Type B pancreatic cell (in vitro differentiated cells): ENCODE measurements around the gene TAGLN3. TPM values are rescaled to one million over a fixed set of nuclear protein-coding genes. Genes with fewer than 3 reads are reported as not detected.

ENCODE experiments used
- DNase-seq: peaks from one replicate; pipeline ENCODE4 v3.0.0; 2021; ENCODE audit warnings: mixed read lengths; ENCODE audit not compliant: unreplicated experiment; ENCODE audit errors: extremely low spot score
- H3K27ac Mint-ChIP-seq: 2 replicates; pipeline ENCODE4 v1.8.0; 2021; ENCODE audit warnings: mild to moderate bottlenecking, mixed read lengths
- H3K27me3 Mint-ChIP-seq: 2 replicates; pipeline ENCODE4 v1.8.0; 2021; ENCODE audit warnings: mixed read lengths
- H3K36me3 Mint-ChIP-seq: 2 replicates; pipeline ENCODE4 v1.8.0; 2021; ENCODE audit warnings: mixed read lengths
- H3K4me1 Mint-ChIP-seq: one replicate; pipeline ENCODE4 v1.8.0; 2021; ENCODE audit warnings: mixed read lengths; ENCODE audit not compliant: unreplicated experiment
- H3K4me3 Mint-ChIP-seq: 2 replicates; pipeline ENCODE4 v1.8.0; 2021; ENCODE audit warnings: mild to moderate bottlenecking, mixed read lengths
- H3K9me3 Mint-ChIP-seq: 2 replicates; pipeline ENCODE4 v1.8.0; 2021; ENCODE audit warnings: mixed read lengths
- total RNA-seq: library from RNA; stranded (reverse); gene quantifications from 2 replicates; pipeline ENCODE4 v1.2.1, GENCODE V29; 2021; ENCODE audit warnings: low replicate concordance
- TF ChIP-seq, protein P1 (sequence below): fragments of 200-600 bp; sonication (generic); conservative IDR thresholded peaks from 2 replicates; pipeline ENCODE4 v1.5.0; 2021; ENCODE audit warnings: antibody characterized with exemption, mild to moderate bottlenecking

TAGLN3 gene
- total RNA-seq, 1 donor from 2014 or later, result 14.8 TPM

DNA sequence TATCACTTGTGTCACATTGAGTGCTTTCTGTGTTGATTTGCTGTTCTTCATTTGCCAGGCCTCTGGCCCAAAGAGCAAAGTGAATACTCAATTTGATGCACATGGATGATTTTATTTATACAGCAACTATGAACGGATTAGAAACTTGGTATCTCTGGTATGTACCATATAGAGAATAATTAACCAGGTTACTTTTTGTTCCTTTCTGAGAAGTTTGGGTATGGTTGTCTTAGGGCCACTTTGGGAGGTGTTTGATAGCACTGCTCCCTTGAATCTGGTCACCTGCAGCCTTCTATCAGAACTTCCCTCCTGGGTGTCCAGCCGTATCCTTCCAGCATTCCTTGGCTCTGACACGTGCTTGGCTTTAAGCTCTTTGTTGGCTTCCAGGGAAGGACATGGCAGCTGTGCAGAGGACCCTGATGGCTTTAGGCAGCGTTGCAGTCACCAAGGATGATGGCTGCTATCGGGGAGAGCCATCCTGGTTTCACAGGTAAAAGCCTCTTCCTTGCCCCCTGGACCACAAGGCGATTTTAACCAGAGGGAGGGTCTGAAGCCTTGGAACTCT lies 12.7 kb downstream of the TAGLN3 start:
- H3K27ac Mint-ChIP-seq, result no peak overlapping the region

DNA sequence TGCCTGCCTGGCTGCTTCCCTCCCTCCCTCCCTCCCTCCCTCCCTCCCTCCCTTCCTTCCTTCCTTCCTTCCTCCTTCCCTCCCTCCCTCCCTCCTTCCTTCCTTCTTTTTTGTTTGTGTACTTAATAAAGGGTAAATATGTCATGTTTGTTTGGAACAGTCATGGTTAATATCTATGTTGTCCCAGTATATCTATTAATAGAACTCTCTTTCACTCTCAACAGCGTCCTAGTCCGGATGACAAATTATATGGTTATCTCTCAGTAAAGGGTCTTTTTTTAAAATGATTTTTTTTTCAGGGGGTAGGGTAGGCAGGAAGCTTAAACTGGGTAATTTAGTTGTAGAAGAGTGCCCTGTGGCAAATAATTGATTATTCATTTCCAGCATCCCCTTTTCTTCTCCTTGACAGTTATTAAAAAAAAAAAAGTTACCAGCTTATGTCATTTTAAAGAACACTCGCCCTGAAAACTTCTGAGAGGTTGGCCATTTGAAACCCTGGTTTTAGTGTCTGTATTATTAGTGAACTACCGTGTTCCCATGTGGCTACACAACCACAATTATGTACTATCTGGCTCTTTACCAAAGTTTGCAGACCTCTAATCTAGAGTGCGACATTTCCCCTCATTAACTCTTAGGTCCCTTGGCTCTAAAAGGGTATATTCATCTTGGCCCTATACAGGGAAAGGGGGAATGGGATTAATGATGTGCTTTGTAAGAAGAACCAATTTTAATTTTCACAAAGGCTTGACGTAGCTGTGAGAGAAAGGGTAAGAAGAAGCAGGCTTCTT lies 13.7 kb downstream of the TAGLN3 start:
- TF ChIP-seq, protein P1, sequence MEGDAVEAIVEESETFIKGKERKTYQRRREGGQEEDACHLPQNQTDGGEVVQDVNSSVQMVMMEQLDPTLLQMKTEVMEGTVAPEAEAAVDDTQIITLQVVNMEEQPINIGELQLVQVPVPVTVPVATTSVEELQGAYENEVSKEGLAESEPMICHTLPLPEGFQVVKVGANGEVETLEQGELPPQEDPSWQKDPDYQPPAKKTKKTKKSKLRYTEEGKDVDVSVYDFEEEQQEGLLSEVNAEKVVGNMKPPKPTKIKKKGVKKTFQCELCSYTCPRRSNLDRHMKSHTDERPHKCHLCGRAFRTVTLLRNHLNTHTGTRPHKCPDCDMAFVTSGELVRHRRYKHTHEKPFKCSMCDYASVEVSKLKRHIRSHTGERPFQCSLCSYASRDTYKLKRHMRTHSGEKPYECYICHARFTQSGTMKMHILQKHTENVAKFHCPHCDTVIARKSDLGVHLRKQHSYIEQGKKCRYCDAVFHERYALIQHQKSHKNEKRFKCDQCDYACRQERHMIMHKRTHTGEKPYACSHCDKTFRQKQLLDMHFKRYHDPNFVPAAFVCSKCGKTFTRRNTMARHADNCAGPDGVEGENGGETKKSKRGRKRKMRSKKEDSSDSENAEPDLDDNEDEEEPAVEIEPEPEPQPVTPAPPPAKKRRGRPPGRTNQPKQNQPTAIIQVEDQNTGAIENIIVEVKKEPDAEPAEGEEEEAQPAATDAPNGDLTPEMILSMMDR, result no peak
- Mint-ChIP-seq H3K4me3 (no peak overlapping the region), H3K4me1 (peaks cover 23% of the 10 kb centered on the region), H3K9me3 (peaks cover 4% of the 10 kb centered on the region), H3K27ac (no peak overlapping the region), H3K36me3 (no peaks in the 10 kb centered on the region), H3K27me3 (no peaks in the 10 kb centered on the region)
- no peak for DNase-seq

More for the DNA sequence above, 12.7 kb downstream of the TAGLN3 start:
- H3K9me3 Mint-ChIP-seq, result peaks cover 4% of the 10 kb centered on the region
- no peaks in the 10 kb centered on the region for H3K27me3 Mint-ChIP-seq
- TF ChIP-seq, protein P1, result no peak
- H3K4me1 Mint-ChIP-seq, result peaks cover 23% of the 10 kb centered on the region
- DNase-seq, result no peak
- no peak overlapping the region for H3K4me3 Mint-ChIP-seq
- no peaks in the 10 kb centered on the region for H3K36me3 Mint-ChIP-seq

DNA sequence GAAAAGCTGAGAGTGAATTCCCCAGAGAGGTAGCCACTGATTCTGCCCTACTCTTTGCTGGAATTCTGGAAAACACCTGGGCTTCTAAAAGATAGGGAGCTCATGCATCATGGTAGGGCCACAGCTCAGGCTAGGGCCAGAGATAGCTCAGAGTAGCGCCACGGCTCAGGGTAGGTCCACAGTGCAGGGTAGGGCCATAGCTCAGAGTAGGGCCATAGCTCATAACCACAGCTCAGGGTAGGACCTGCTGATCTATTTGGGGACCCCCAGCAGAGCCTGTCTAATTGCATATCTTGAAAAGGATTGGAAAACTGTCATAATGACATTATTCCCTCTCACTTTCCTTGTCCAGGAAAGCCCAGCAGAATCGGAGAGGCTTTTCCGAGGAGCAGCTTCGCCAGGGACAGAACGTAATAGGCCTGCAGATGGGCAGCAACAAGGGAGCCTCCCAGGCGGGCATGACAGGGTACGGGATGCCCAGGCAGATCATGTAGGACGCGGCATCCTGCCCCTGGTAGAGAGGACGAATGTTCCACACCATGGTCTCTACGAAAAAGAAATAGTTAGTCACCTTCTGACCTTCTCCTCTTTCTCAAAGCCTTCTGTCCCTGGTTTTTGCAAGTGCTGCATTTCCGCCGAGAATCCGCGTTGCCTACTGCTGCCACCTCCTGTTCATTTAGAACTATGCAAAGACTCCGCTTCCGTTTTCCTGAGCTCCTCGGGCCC lies 14.5 kb downstream of the TAGLN3 start:
- H3K4me3 Mint-ChIP-seq, result no peak overlapping the region
- DNase-seq, result no peak
- no peak overlapping the region for H3K27ac Mint-ChIP-seq
- peaks cover 4% of the 10 kb centered on the region for H3K9me3 Mint-ChIP-seq
- H3K36me3 Mint-ChIP-seq, result no peaks in the 10 kb centered on the region
- TF ChIP-seq, protein P1, result peak; percentile 82
- H3K4me1 Mint-ChIP-seq, result peaks cover 23% of the 10 kb centered on the region
- H3K27me3 Mint-ChIP-seq, result no peaks in the 10 kb centered on the region

DNA sequence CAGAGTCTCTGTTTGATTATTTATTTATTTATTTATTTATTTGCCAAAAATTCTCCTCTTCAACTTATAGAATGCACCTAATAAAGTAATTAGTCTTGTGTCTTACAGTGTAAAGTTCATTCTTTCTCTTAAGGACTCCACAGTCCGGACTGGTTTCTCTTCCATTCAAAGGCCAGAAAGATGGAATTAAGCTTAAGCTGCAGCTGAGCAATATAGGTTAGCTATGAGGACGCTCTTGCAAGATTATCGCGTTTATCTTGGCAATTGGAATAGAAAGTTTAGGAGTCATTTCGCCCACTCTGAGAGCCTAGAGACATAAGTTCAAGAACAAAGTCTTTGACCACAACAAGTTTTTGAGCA lies 15.0 kb downstream of the TAGLN3 start:
- Mint-ChIP-seq H3K27me3 (no peaks in the 10 kb centered on the region), H3K4me3 (no peak overlapping the region), H3K36me3 (no peaks in the 10 kb centered on the region), H3K27ac (no peak overlapping the region), H3K4me1 (peaks cover 23% of the 10 kb centered on the region), H3K9me3 (peaks cover 2% of the 10 kb centered on the region)
- DNase-seq, result no peak
- TF ChIP-seq, protein P1, result peak; percentile 15

DNA sequence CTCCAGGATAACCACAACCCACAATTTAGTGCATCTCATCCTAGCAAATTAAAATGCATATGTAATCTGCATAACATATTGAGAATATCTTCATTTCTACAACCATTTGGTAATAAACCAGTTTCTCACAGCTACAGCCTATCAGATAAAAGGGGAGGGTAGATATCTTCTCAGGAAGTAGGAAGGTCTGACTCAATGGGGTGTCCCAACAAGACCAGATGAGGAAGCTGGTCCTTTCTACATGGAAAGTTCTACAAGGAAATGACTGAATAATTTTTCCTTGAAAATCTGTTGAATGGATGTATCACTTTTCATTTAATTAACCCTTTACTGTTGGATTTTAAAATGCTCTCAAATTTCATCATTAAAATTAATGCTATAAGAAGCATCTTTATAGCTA lies 18.4 kb downstream of the TAGLN3 start:
- H3K36me3 Mint-ChIP-seq, result no peaks in the 10 kb centered on the region
- no peaks in the 10 kb centered on the region for H3K27me3 Mint-ChIP-seq
- no peak for DNase-seq
- peaks cover 6% of the 10 kb centered on the region for H3K9me3 Mint-ChIP-seq
- TF ChIP-seq, protein P1, result no peak
- H3K4me3 Mint-ChIP-seq, result no peak overlapping the region
- no peak overlapping the region for H3K27ac Mint-ChIP-seq
- H3K4me1 Mint-ChIP-seq, result peaks cover 18% of the 10 kb centered on the region
